Measurements from ENCODE around the gene EMP3. TPM values are rescaled to one million over a fixed set of nuclear protein-coding genes. Genes with fewer than 3 reads are reported as not detected.

EMP3 gene
- total and polyA plus RNA-seq, 2 of the 13 experiments (the other 11 are each of a cell fraction or from before 2014, with no cell fraction given) = 2.2 to 7.8 TPM

DNA sequence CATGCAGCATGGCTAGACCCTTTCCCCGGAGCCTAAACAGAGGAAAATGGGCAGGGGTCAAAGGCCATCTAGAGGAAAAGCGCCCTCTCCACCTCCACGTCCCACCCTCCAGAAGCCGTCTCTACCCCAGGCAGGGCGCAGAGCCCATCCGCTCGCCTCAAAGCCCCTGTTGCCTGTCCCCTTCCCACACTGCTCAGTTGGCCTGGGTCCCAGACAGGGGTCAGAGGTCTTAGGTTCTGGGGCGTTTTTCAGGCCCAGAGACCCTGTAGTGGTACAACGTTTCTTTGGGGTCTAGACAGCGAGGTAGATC lies 38.1 kb downstream of the EMP3 start (continued):
- TF ChIP-seq SATB2 (CRISPR knock-in tag; IDR thresholded peaks at IDR 0.05) (no peak), NR3C1 (CRISPR knock-in tag; IDR thresholded peaks at IDR 0.05) (no peak), ZBTB3 (CRISPR knock-in tag; IDR thresholded peaks at IDR 0.05; ENCODE audit: borderline replicate concordance, low read depth) (no peak; the same call in 1 of the 2 replicates), ZNF891 (CRISPR knock-in tag; IDR thresholded peaks at IDR 0.05) (peak; percentile 83; the same call in 1 of the 2 replicates), IKZF4 (CRISPR knock-in tag; IDR thresholded peaks at IDR 0.05; ENCODE audit: borderline replicate concordance, low read depth, not compliant biosample characterization) (no peak), KMT2A (CRISPR knock-in tag; IDR thresholded peaks at IDR 0.05) (no peak), TCF7L2 (IDR thresholded peaks at IDR 0.05; ENCODE audit: low read depth, low read length) (no peak), SP5 (CRISPR knock-in tag; IDR thresholded peaks at IDR 0.05; ENCODE audit: borderline replicate concordance, low read depth) (0 out of 2 replicates have a peak, but pooled peaks have one; percentile 5), HMGA1 (CRISPR knock-in tag; conservative IDR thresholded peaks at IDR 0.05) (no peak), ZNF24 (IDR thresholded peaks at IDR 0.05) (no peak), KAT8 (CRISPR knock-in tag; IDR thresholded peaks at IDR 0.05) (no peak; the same call in 1 of the 2 replicates), ZSCAN12 (CRISPR knock-in tag; IDR thresholded peaks at IDR 0.05) (no peak), TBP (CRISPR knock-in tag; IDR thresholded peaks at IDR 0.05) (no peak), LCORL (IDR thresholded peaks at IDR 0.05) (no peak), LCORL (CRISPR knock-in tag; IDR thresholded peaks at IDR 0.05) (no peak), ZNF567 (CRISPR knock-in tag; IDR thresholded peaks at IDR 0.05; ENCODE audit: borderline replicate concordance) (no peak), ZFP36L2 (CRISPR knock-in tag; IDR thresholded peaks at IDR 0.05) (no peak), ZNF382 (CRISPR knock-in tag; IDR thresholded peaks at IDR 0.05; ENCODE audit: borderline replicate concordance) (no peak), MATR3 (CRISPR knock-in tag; IDR thresholded peaks at IDR 0.05) (no peak), MXD4 (CRISPR knock-in tag; IDR thresholded peaks at IDR 0.05) (no peak; the same call in 1 of the 2 replicates), YEATS4 (CRISPR knock-in tag; IDR thresholded peaks at IDR 0.05; ENCODE audit: borderline replicate concordance) (no peak), ZNF44 (CRISPR knock-in tag; IDR thresholded peaks at IDR 0.05) (no peak)
- TF ChIP-seq, protein P1, sequence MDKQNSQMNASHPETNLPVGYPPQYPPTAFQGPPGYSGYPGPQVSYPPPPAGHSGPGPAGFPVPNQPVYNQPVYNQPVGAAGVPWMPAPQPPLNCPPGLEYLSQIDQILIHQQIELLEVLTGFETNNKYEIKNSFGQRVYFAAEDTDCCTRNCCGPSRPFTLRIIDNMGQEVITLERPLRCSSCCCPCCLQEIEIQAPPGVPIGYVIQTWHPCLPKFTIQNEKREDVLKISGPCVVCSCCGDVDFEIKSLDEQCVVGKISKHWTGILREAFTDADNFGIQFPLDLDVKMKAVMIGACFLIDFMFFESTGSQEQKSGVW (CRISPR knock-in tag; IDR thresholded peaks at IDR 0.05; ENCODE audit: borderline replicate concordance) = no peak
- TF ChIP-seq, protein P2, sequence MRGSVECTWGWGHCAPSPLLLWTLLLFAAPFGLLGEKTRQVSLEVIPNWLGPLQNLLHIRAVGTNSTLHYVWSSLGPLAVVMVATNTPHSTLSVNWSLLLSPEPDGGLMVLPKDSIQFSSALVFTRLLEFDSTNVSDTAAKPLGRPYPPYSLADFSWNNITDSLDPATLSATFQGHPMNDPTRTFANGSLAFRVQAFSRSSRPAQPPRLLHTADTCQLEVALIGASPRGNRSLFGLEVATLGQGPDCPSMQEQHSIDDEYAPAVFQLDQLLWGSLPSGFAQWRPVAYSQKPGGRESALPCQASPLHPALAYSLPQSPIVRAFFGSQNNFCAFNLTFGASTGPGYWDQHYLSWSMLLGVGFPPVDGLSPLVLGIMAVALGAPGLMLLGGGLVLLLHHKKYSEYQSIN (CRISPR knock-in tag; IDR thresholded peaks at IDR 0.05; ENCODE audit: borderline replicate concordance) = no peak
- TF ChIP-seq, protein P3, sequence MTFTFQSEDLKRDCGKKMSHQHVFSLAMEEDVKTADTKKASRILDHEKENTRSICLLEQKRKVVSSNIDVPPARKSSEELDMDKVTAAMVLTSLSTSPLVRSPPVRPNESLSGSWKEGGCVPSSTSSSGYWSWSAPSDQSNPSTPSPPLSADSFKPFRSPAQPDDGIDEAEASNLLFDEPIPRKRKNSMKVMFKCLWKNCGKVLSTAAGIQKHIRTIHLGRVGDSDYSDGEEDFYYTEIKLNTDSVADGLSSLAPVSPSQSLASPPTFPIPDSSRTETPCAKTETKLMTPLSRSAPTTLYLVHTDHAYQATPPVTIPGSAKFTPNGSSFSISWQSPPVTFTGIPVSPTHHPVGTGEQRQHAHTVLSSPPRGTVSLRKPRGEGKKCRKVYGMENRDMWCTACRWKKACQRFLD (CRISPR knock-in tag; IDR thresholded peaks at IDR 0.05; ENCODE audit: borderline replicate concordance) = peak; percentile 30; the same call in 1 of the 2 replicates
- TF ChIP-seq, protein P4, sequence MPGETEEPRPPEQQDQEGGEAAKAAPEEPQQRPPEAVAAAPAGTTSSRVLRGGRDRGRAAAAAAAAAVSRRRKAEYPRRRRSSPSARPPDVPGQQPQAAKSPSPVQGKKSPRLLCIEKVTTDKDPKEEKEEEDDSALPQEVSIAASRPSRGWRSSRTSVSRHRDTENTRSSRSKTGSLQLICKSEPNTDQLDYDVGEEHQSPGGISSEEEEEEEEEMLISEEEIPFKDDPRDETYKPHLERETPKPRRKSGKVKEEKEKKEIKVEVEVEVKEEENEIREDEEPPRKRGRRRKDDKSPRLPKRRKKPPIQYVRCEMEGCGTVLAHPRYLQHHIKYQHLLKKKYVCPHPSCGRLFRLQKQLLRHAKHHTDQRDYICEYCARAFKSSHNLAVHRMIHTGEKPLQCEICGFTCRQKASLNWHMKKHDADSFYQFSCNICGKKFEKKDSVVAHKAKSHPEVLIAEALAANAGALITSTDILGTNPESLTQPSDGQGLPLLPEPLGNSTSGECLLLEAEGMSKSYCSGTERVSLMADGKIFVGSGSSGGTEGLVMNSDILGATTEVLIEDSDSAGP (CRISPR knock-in tag; IDR thresholded peaks at IDR 0.05; ENCODE audit: borderline replicate concordance) = no peak; the same call in 1 of the 2 replicates
- TF ChIP-seq, protein P5, sequence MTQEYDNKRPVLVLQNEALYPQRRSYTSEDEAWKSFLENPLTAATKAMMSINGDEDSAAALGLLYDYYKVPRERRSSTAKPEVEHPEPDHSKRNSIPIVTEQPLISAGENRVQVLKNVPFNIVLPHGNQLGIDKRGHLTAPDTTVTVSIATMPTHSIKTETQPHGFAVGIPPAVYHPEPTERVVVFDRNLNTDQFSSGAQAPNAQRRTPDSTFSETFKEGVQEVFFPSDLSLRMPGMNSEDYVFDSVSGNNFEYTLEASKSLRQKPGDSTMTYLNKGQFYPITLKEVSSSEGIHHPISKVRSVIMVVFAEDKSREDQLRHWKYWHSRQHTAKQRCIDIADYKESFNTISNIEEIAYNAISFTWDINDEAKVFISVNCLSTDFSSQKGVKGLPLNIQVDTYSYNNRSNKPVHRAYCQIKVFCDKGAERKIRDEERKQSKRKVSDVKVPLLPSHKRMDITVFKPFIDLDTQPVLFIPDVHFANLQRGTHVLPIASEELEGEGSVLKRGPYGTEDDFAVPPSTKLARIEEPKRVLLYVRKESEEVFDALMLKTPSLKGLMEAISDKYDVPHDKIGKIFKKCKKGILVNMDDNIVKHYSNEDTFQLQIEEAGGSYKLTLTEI (CRISPR knock-in tag; conservative IDR thresholded peaks at IDR 0.05) = no peak
